GM04503 (cell line): ENCODE measurements around the gene AUTS2.

Experiments
- DNase-seq: peaks from one replicate; pipeline ENCODE4 v3.0.0-alpha.2; 2012; ENCODE audit warnings: low read depth

AUTS2 gene

GRCh38 chr7:70663680-70664079 lies 1065.4 kb downstream of the AUTS2 start:
- no peak for DNase-seq

GRCh38 chr7:70665997-70666396 lies 1067.7 kb downstream of the AUTS2 start:
- DNase-seq: no peak

GRCh38 chr7:70667406-70667805 lies 1069.1 kb downstream of the AUTS2 start:
- no peak for DNase-seq

- DNase-seq: no peak
These were observed 1070.5 kb downstream of the AUTS2 start for GRCh38 chr7:70668606-70669358.

GRCh38 chr7:70669854-70670253 lies 1071.6 kb downstream of the AUTS2 start:
- DNase-seq: no peak

- no peak for DNase-seq
These were observed 1072.0 kb downstream of the AUTS2 start for GRCh38 chr7:70670288-70670687.

- no peak for DNase-seq
These were observed 1075.7 kb downstream of the AUTS2 start for GRCh38 chr7:70673778-70674570.

GRCh38 chr7:70674571-70675010 lies 1076.3 kb downstream of the AUTS2 start:
- no peak for DNase-seq

- no peak for DNase-seq
These were observed 1078.0 kb downstream of the AUTS2 start for GRCh38 chr7:70676243-70676642.

- no peak for DNase-seq
These were observed 1080.5 kb downstream of the AUTS2 start for GRCh38 chr7:70678621-70679251.

GRCh38 chr7:70679661-70680060 lies 1081.4 kb downstream of the AUTS2 start:
- DNase-seq: no peak

GRCh38 chr7:70680306-70680705 lies 1082.0 kb downstream of the AUTS2 start:
- no peak for DNase-seq

- DNase-seq: no peak
These were observed 1082.6 kb downstream of the AUTS2 start for GRCh38 chr7:70680743-70681468.

GRCh38 chr7:70681469-70682350 lies 1083.4 kb downstream of the AUTS2 start:
- DNase-seq: no peak

GRCh38 chr7:70684173-70684572 lies 1085.9 kb downstream of the AUTS2 start:
- DNase-seq: no peak

GRCh38 chr7:70693321-70693685 lies 1095.0 kb downstream of the AUTS2 start:
- DNase-seq: no peak

- DNase-seq: no peak
These were observed 1095.6 kb downstream of the AUTS2 start for GRCh38 chr7:70693686-70694433.

- DNase-seq: no peak
These were observed 1096.2 kb downstream of the AUTS2 start for GRCh38 chr7:70694434-70694970.

- no peak for DNase-seq
These were observed 1096.9 kb downstream of the AUTS2 start for GRCh38 chr7:70694971-70695794.

GRCh38 chr7:70695795-70696083 lies 1097.5 kb downstream of the AUTS2 start:
- DNase-seq: no peak
